ENCODE results near the gene MTSS2. TPM values are rescaled to one million over a fixed set of nuclear protein-coding genes. Genes with fewer than 3 reads are reported as not detected.

The MTSS2 gene
- total and polyA plus RNA-seq, 2 donors from 2014 or later: 19.2 to 33.0 TPM

DNA sequence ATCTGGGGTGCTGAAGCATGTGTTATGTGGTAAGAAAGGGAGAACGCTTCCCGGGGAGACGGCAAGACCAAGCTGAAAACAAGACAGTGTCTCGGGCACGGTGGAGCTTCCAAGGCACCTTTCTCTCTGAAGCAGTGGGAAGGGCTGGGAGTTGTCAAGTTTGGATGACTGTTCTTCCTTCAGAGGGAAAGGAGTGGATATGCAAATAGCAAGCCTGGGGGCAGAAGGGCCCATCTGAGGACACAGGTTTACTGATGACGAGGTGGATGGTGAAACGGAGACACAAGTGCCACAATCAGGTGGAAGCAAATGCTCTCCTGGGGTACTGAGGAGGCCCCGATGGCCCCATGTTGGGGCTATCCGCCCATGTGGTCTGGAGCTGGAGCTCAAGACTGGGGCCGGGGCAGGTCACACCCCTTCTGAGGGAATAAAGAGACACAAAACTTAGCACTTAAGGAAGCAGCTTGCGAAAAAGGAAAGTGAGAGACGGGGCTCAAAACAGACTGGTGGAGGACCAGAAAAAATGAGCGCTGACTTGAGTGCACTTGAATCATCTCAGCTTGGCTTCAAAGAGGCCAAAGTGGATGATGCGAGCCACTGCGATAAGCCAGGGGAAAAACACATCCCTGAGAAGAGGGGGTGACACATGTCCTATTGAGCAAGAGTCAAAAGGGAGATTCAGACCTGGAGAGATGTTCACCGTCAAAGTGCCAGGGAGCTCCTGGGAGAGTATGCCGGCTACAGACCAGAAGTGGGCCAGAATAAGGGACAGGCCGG, 34.8 kb upstream of the MTSS2 start:
- Histone ChIP-seq H3K4me1 (ENCODE audit: control insufficient read depth in 2 of 3, insufficient read depth in 2 of 3, low read depth in 1 of 3, low read length in 3 of 3) (peaks cover 0 to 26% (median 24%) of the 10 kb centered on the region in 3 donors), H3K27me3 (ENCODE audit: control insufficient read depth, insufficient read depth, low read length) (no peaks in the 10 kb centered on the region), H3K9ac (ENCODE audit: low read length in 3 of 3) (no peak overlapping the region), H3K36me3 (ENCODE audit: control insufficient read depth in 2 of 3, insufficient read depth in 3 of 3, low read length in 3 of 3) (peaks cover 0 to 5% (median 0%) of the 10 kb centered on the region in 3 donors), H3K9me3 (ENCODE audit: control insufficient read depth in 2 of 3, insufficient read depth in 1 of 3, low read length in 3 of 3) (peaks cover 0 to 4% (median 0%) of the 10 kb centered on the region in 3 donors), H3K4me3 (ENCODE audit: low read length in 3 of 3) (no peak overlapping the region), H3K27ac (ENCODE audit: low read depth in 2 of 2, low read length in 2 of 2) (no peak overlapping the region)
- FAIRE-seq (no peak), DNase-seq (no peak)
- intact Hi-C loops (cut with DNase I): no loop called here
- TF ChIP-seq, protein P1, sequence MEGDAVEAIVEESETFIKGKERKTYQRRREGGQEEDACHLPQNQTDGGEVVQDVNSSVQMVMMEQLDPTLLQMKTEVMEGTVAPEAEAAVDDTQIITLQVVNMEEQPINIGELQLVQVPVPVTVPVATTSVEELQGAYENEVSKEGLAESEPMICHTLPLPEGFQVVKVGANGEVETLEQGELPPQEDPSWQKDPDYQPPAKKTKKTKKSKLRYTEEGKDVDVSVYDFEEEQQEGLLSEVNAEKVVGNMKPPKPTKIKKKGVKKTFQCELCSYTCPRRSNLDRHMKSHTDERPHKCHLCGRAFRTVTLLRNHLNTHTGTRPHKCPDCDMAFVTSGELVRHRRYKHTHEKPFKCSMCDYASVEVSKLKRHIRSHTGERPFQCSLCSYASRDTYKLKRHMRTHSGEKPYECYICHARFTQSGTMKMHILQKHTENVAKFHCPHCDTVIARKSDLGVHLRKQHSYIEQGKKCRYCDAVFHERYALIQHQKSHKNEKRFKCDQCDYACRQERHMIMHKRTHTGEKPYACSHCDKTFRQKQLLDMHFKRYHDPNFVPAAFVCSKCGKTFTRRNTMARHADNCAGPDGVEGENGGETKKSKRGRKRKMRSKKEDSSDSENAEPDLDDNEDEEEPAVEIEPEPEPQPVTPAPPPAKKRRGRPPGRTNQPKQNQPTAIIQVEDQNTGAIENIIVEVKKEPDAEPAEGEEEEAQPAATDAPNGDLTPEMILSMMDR (IDR thresholded peaks at IDR 0.05; ENCODE audit: borderline replicate concordance, extremely low read depth, insufficient read depth): no peak

DNA sequence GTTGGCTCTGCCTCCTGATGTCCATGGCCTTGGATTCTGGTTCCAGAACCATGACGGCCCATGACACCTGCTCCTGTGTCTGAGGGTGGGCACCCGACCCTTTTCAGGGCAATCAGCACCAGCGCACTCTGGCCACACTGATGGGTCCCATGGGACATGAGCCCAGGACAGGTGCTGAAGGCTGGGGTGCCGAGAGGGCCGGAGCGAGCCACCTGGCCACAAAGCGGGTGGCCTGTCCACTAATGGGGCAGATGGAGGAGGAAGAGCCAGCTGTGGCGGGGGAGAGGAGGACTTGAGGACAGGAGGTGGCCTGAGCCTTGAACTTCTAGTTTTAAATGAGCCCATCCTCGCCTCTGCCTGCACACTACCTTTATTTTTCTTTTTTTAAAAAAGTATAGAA, 31.2 kb upstream of the MTSS2 start:
- TF ChIP-seq, protein P1 (IDR thresholded peaks at IDR 0.05; ENCODE audit: borderline replicate concordance, extremely low read depth, insufficient read depth): no peak
- Histone ChIP-seq H3K9me3 (ENCODE audit: control insufficient read depth in 2 of 3, insufficient read depth in 1 of 3, low read length in 3 of 3) (peaks cover 0 to 4% (median 0%) of the 10 kb centered on the region in 3 donors), H3K27ac (ENCODE audit: low read depth in 2 of 2, low read length in 2 of 2) (peak overlapping the region; percentile 93 to 97), H3K27me3 (ENCODE audit: control insufficient read depth, insufficient read depth, low read length) (no peaks in the 10 kb centered on the region), H3K4me3 (ENCODE audit: low read length in 3 of 3) (no peak overlapping the region), H3K9ac (ENCODE audit: low read length in 3 of 3) (peak overlapping the region in 1 of 3 donors; percentile 24), H3K36me3 (ENCODE audit: control insufficient read depth in 2 of 3, insufficient read depth in 3 of 3, low read length in 3 of 3) (peaks cover 0 to 5% (median 0%) of the 10 kb centered on the region in 3 donors), H3K4me1 (ENCODE audit: control insufficient read depth in 2 of 3, insufficient read depth in 2 of 3, low read depth in 1 of 3, low read length in 3 of 3) (peaks cover 7 to 36% (median 27%) of the 10 kb centered on the region in 3 donors)
- no peak for FAIRE-seq
- DNase-seq: peak in 1 of 5 donors; percentile 48
- intact Hi-C loops (cut with DNase I): no loop called here

DNA sequence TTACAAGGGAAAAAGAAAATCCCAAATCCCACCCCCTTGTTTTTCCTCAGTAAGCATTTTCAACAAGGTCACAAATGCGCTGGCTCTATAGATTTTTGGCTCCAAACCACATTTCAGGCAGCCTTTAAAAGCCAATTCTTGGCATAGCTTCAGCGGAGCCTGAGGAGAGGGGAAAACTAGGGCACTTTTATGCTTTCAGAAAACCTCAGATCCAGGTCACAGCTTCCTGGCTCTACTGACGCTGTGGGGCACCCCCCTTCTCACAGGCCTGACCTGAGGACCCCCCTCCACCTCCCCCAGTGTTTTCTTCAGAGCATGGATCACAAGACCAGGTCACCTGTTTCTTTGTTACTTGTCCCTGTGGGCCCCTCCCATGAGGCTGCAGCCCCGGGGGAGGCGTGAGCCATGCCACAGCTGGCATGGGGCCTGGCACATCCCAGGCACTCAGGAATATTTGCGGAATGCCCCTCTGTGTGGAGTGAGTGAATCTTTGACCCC, 30.1 kb upstream of the MTSS2 start:
- intact Hi-C loops (cut with DNase I): no loop called here
- TF ChIP-seq, protein P1 (IDR thresholded peaks at IDR 0.05; ENCODE audit: borderline replicate concordance, extremely low read depth, insufficient read depth): no peak
- Histone ChIP-seq H3K36me3 (ENCODE audit: control insufficient read depth in 2 of 3, insufficient read depth in 3 of 3, low read length in 3 of 3) (peaks cover 0 to 5% (median 0%) of the 10 kb centered on the region in 3 donors), H3K27ac (ENCODE audit: low read depth in 2 of 2, low read length in 2 of 2) (peak overlapping the region; percentile 93 to 97), H3K4me1 (ENCODE audit: control insufficient read depth in 2 of 3, insufficient read depth in 2 of 3, low read depth in 1 of 3, low read length in 3 of 3) (peaks cover 7 to 40% (median 32%) of the 10 kb centered on the region in 3 donors), H3K9ac (ENCODE audit: low read length in 3 of 3) (peak overlapping the region in 1 of 3 donors; percentile 24), H3K4me3 (ENCODE audit: low read length in 3 of 3) (peak overlapping the region in 1 of 3 donors; percentile 23), H3K9me3 (ENCODE audit: control insufficient read depth in 2 of 3, insufficient read depth in 1 of 3, low read length in 3 of 3) (peaks cover 0 to 4% (median 0%) of the 10 kb centered on the region in 3 donors), H3K27me3 (ENCODE audit: control insufficient read depth, insufficient read depth, low read length) (no peaks in the 10 kb centered on the region)
- DNase-seq: peak in 4 of 5 donors; percentile 64 to 93 (median 74)
- FAIRE-seq: no peak

Data from kidney (tissue), 14 donors.